ENCODE measurements around the gene PBX3. TPM values are rescaled to one million over a fixed set of nuclear protein-coding genes. Genes with fewer than 3 reads are reported as not detected.

PBX3 gene
- total and polyA plus RNA-seq, 2 of the 13 experiments (the other 11 are each of a cell fraction or from before 2014, with no cell fraction given) = 6.0 to 11.2 TPM

DNA sequence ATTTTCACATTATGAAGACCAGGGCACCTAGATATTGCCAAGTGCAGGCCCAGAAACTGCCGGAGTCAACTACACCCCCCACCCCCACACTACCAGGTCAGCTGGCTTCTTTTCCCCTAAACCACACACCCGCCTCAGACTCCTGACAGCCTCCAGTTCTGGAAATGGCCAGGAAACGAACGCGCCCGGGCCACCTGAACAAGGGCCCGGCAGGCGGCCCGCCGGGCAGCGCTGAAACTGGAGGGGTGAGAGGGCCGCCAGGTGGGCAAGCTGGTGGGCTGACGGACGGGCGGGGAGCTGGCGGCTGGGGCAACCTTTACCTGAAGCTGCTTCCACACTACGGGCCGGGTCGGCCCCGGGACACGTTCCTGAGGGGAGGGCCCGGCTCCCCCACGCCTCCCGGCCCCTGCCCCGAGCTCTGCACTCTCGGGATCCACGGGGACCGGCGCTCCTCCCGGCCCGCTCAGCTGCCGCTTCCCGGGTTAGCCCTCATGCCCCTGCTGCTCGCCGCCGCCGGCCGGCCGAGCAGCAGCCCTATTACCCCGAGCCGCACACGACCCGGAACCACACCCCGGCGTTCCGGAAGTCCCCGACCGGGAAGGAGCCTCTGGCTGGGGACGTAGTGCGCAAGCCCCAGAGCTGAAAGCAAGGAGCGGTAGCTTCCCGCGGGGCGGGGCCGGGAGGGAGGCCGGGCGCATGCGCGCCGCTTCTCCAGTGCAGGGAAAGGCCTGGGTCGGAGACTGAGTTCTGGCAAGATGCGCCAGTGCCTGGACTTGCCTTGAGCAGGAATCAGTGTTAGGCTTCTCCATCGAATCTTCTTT, 40.3 kb upstream of the PBX3 start, which contains the start of gene MAPKAP1 (continued):
- TF ChIP-seq ZNF281 (CRISPR knock-in tag; IDR thresholded peaks at IDR 0.05; ENCODE audit: borderline replicate concordance) (no peak), POGK (CRISPR knock-in tag; conservative IDR thresholded peaks at IDR 0.05) (no peak), ZNF317 (CRISPR knock-in tag; IDR thresholded peaks at IDR 0.05) (no peak), SAFB2 (CRISPR knock-in tag; IDR thresholded peaks at IDR 0.05; ENCODE audit: borderline replicate concordance, low read depth) (peak; percentile 81; the same call in 1 of the 2 replicates), ZBED4 (CRISPR knock-in tag; IDR thresholded peaks at IDR 0.05; ENCODE audit: borderline replicate concordance) (peak; percentile 24; the same call in 1 of the 2 replicates), CCAR2 (optimal IDR thresholded peaks at IDR 0.05; ENCODE audit: low read depth, low read length) (no peak), FOXA1 (IDR thresholded peaks at IDR 0.05) (no peak), FOXA1 (CRISPR knock-in tag; IDR thresholded peaks at IDR 0.05) (no peak), ZSCAN30 (CRISPR knock-in tag; IDR thresholded peaks at IDR 0.05) (no peak), MAX (IDR thresholded peaks at IDR 0.05) (peak; percentile 67), SRSF9 (IDR thresholded peaks at IDR 0.05; ENCODE audit: borderline replicate concordance, insufficient read depth, low read depth, low read length, poor library complexity, severe bottlenecking) (no peak), MXD4 (CRISPR knock-in tag; IDR thresholded peaks at IDR 0.05) (peak; percentile 55; the same call in 1 of the 2 replicates), HDAC6 (IDR thresholded peaks at IDR 0.05; ENCODE audit: low read depth, low read length) (no peak), RARG (CRISPR knock-in tag; IDR thresholded peaks at IDR 0.05; ENCODE audit: low read depth) (no peak)
- TF ChIP-seq, protein P1, sequence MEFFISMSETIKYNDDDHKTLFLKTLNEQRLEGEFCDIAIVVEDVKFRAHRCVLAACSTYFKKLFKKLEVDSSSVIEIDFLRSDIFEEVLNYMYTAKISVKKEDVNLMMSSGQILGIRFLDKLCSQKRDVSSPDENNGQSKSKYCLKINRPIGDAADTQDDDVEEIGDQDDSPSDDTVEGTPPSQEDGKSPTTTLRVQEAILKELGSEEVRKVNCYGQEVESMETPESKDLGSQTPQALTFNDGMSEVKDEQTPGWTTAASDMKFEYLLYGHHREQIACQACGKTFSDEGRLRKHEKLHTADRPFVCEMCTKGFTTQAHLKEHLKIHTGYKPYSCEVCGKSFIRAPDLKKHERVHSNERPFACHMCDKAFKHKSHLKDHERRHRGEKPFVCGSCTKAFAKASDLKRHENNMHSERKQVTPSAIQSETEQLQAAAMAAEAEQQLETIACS (CRISPR knock-in tag; IDR thresholded peaks at IDR 0.05) = no peak
- TF ChIP-seq, protein P2, sequence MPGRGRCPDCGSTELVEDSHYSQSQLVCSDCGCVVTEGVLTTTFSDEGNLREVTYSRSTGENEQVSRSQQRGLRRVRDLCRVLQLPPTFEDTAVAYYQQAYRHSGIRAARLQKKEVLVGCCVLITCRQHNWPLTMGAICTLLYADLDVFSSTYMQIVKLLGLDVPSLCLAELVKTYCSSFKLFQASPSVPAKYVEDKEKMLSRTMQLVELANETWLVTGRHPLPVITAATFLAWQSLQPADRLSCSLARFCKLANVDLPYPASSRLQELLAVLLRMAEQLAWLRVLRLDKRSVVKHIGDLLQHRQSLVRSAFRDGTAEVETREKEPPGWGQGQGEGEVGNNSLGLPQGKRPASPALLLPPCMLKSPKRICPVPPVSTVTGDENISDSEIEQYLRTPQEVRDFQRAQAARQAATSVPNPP (CRISPR knock-in tag; IDR thresholded peaks at IDR 0.05) = no peak

Data from HepG2 (cell line).